Measurements from ENCODE around the gene KDM8.

Gene KDM8

DNA sequence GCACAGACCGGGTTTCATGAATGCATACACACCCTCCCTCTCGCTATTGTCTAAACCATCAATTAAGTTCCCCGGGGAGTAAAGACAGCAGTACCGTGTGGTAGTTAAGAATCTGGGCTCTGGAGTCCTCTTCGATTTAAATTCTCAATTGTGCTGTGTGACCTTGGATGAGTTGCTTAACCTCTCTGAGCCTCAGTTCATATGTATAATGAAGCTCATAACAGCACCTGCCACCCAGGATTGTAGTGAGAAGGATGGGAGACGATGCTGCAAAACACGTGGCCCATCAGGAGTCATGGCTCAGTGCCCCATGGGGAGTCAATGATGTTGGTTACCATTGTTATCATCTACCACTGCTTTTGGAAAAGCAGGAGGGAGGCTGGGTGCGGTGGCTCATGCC, 34.5 kb upstream of the KDM8 start:
- no peak overlapping the region for H3K27ac ChIP-seq
- TF ChIP-seq, protein P1, sequence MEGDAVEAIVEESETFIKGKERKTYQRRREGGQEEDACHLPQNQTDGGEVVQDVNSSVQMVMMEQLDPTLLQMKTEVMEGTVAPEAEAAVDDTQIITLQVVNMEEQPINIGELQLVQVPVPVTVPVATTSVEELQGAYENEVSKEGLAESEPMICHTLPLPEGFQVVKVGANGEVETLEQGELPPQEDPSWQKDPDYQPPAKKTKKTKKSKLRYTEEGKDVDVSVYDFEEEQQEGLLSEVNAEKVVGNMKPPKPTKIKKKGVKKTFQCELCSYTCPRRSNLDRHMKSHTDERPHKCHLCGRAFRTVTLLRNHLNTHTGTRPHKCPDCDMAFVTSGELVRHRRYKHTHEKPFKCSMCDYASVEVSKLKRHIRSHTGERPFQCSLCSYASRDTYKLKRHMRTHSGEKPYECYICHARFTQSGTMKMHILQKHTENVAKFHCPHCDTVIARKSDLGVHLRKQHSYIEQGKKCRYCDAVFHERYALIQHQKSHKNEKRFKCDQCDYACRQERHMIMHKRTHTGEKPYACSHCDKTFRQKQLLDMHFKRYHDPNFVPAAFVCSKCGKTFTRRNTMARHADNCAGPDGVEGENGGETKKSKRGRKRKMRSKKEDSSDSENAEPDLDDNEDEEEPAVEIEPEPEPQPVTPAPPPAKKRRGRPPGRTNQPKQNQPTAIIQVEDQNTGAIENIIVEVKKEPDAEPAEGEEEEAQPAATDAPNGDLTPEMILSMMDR (IDR thresholded peaks at IDR 0.05), result no peak
- no peak for TF ChIP-seq ZFX (IDR thresholded peaks at IDR 0.05; ENCODE audit: borderline replicate concordance)

DNA sequence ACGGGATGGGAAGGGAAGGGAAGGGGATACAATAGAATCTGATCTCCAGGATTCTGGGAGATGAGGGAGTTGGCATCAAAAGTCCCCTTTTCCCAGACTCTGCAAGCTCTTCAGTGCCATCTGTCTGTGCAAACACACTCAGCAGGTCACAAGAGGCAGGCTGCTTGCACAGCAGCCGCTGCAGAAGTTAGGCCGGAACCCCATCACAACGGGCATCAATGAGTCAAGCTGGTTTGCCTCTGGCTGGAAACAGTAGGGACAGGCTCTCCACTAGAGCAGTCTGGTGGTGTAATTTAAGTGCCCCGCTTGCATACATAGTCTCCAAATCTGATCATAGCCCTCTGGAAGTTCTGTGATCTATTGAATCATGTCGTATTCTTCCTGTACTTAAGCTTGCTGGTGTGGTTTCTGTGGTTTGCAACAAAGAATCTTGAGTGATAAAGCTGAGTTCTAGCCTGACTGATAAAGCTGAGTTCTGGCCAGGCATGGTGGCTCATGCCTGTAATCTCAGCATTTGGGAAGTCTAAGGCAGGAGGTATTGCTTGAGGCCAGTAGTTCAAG, 33.7 kb upstream of the KDM8 start:
- TF ChIP-seq, protein P1 (IDR thresholded peaks at IDR 0.05), result peak; percentile 63
- no peak for TF ChIP-seq ZFX (IDR thresholded peaks at IDR 0.05; ENCODE audit: borderline replicate concordance)
- H3K27ac ChIP-seq, result no peak overlapping the region

DNA sequence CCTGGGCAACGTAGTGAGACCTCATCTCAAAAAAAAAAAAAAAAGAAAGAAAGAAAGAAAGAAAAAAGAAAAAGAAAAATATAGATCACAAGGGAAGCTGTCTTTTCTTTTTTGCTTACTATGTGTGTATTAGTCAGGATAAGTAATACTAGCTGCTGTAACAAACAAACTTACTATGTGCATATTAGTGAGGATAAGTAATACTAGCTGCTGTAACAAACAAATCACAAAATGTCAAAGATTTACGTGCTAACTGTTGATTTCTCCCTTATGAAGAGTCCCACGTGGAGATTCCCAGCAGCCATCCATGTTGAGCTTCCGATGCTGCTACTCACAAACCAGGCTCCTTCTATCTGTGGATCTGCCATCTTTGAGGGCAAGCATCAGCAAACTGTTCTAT, 31.7 kb upstream of the KDM8 start:
- no peak overlapping the region for H3K27ac ChIP-seq

DNA sequence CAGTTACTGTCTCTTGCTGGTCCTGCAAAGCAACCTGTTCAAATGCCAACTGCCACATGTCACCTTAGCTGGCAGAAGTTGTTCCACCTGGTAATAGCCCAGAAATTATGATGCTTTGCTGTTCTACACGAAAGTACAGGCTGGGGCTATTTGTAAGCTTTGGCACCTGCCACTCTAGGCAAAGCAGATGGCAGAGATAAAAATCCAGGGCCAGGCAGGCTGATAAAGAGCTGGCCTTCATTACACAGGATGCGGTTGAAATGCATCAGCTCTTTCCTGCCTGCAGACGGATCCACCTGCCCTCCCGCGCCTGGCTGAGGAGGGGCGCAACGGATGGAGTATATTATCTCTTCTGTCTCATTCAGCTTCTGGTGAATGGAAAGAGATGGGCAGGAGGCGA, 29.3 kb upstream of the KDM8 start:
- TF ChIP-seq ZFX (IDR thresholded peaks at IDR 0.05; ENCODE audit: borderline replicate concordance), result no peak
- TF ChIP-seq, protein P1 (IDR thresholded peaks at IDR 0.05), result no peak

More for the DNA sequence above, 31.7 kb upstream of the KDM8 start:
- TF ChIP-seq, protein P1 (IDR thresholded peaks at IDR 0.05), result no peak
- TF ChIP-seq ZFX (IDR thresholded peaks at IDR 0.05; ENCODE audit: borderline replicate concordance), result no peak

DNA sequence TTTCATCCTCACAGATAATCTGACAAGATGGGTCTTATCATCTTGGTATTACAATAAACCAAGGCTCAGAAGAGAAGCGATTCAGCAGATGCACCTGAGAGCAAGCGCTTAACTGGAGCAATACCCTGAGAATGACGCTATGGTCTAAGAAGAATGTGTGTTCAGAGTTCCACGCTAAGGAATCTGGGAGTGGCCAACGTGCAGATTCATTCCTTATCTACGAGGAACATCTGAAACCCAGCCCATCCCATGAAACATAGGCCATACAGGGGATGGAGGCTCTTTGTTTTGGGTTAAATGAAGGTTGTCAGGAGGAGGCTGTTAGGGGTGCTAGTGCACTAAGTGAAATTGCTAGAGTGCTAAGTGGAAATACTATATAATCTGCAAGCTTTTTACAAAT, 28.5 kb upstream of the KDM8 start:
- no peak for TF ChIP-seq ZFX (IDR thresholded peaks at IDR 0.05; ENCODE audit: borderline replicate concordance)
- TF ChIP-seq, protein P1 (IDR thresholded peaks at IDR 0.05), result no peak
- H3K27ac ChIP-seq, result no peak overlapping the region; the same call in 1 of the 2 replicates

More for the DNA sequence above, 29.3 kb upstream of the KDM8 start:
- H3K27ac ChIP-seq, result no peak overlapping the region; the same call in 1 of the 2 replicates

DNA sequence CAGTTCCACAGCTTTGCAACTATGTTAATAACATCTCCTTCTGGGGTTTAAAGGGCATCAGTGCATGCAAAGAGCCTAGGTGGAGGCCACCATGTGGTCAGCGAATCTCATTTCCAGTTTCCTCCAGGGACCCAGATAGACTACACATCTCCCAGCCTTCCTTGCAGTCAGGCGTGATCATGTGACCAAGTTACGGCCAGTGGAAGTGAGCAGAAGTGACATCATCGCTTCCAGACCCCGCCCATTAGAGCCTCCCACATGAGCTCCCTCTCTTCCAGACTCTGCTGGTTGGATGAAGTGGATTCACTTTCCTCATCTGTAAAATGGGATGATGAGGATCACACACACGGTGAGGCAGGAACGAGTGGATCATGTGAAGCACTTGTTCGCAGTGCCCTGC, 27.4 kb upstream of the KDM8 start:
- no peak overlapping the region for H3K27ac ChIP-seq
- TF ChIP-seq, protein P1 (IDR thresholded peaks at IDR 0.05), result no peak
- TF ChIP-seq ZFX (IDR thresholded peaks at IDR 0.05; ENCODE audit: borderline replicate concordance), result no peak

DNA sequence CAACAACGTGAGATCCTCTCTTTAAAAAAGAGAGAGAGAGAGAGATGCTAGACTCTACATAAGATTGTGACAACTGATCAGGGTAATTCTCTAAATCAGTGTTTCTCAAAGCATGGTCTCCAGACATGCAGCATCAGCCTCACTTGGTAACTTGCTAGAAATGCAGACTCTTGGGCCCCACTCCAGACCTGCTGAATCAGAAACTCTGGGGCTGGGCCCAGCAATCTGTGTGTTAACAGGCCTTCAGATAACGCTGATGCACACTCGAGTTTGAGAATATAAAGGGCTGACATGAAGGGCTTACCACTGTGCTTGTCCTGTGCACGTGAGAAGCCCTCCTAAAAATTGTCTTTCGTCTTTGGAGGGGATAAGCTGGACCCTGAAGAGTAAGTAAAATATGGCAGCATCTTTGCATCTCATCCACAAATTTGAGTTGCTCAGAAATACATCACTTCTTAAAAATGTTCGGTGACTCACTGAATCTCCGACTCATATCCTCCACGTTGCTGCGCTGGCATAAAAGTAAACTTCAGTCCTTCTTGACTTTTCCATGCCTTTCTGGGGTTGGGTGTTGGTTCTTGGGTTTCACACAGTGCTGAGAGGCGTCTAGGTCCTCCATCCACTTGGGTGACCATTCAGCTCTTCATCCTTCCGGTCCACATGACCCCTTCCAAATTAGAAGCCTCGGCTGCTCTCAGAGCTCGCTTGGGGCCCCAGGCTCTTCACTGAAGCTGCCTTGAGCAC, 26.1 kb upstream of the KDM8 start:
- H3K27ac ChIP-seq, result no peak overlapping the region
- TF ChIP-seq, protein P1 (IDR thresholded peaks at IDR 0.05), result no peak
- TF ChIP-seq ZFX (IDR thresholded peaks at IDR 0.05; ENCODE audit: borderline replicate concordance), result no peak

Data from 22Rv1 (cell line).